Endothelial cell of umbilical vein (primary cell): Measurements from ENCODE around the gene NRXN3. TPM values are rescaled to one million over a fixed set of nuclear protein-coding genes. Genes with fewer than 3 reads are reported as not detected.

Experiments
- BruUV-seq: library from RNA; stranded (reverse); fragments of 400-500 nt; replicated peaks from 2 replicates; lab custom pipeline; 2021; lab: Mats Ljungman, UMichigan
- CTCF ChIA-PET: fragments of 300-600, 350-600 bp; sonication (Branson Sonifier 250); formaldehyde crosslinking; loops from one replicate; lab custom pipeline; 2021; ENCODE audit warnings: antibody characterized with exemption, inconsistent platforms; lab: Charles Lee
- POLR2A ChIA-PET: fragments of 300-600, 350-600 bp; sonication (Branson Sonifier 250); formaldehyde crosslinking; loops from one replicate; lab custom pipeline; 2021; ENCODE audit warnings: antibody characterized with exemption, inconsistent platforms; lab: Charles Lee
- DNase-seq: peaks from one replicate; pipeline ENCODE4 v3.0.0-alpha.2; 2011; ENCODE audit warnings: low read depth, low spot score
- FAIRE-seq: peaks from 2 replicates; lab custom pipeline; 2011; peaks lifted over from hg19 to GRCh38; lab: Jason Lieb, UNC
- H2AFZ ChIP-seq: 2 replicates; pipeline ENCODE4 v1.6.0; 2012; ENCODE audit warnings: low read depth, low read length, control low read depth, inconsistent platforms
- H3K27ac ChIP-seq: 2 replicates; pipeline ENCODE4 v1.5.1; 2011; ENCODE audit warnings: low read depth, mild to moderate bottlenecking, control low read depth, low read length, moderate library complexity; ENCODE audit not compliant: insufficient read depth
- H3K27me3 ChIP-seq, 2 experiments: 2 replicates each; pipeline versions ENCODE4 v1.6.0 to v1.6.1; 2011; ENCODE audit warnings: low read length in 2 of 2, mixed read lengths in 1 of 2; ENCODE audit not compliant: control insufficient read depth in 2 of 2, insufficient read depth in 2 of 2
- H3K36me3 ChIP-seq, 2 experiments: 2 replicates in 1 of 2; 3 replicates in 1 of 2; pipeline ENCODE4 v1.5.1; 2011; ENCODE audit warnings: low read length in 2 of 2, mild to moderate bottlenecking in 1 of 2, moderate library complexity in 1 of 2; ENCODE audit not compliant: control insufficient read depth in 2 of 2, insufficient read depth in 2 of 2; ENCODE audit errors: extremely low read depth in 1 of 2
- H3K4me1 ChIP-seq: 3 replicates; pipeline ENCODE4 v1.5.1; 2011; ENCODE audit warnings: mild to moderate bottlenecking, low read length; ENCODE audit not compliant: control insufficient read depth, insufficient read depth; ENCODE audit errors: extremely low read depth
- H3K4me2 ChIP-seq: 2 replicates; pipeline ENCODE4 v1.6.1; 2011; ENCODE audit warnings: low read length, control low read depth, mixed read lengths; ENCODE audit not compliant: insufficient read depth
- H3K4me3 ChIP-seq, 3 experiments: fragments of 200-600 bp in 1 of 3; sonication (generic), shearing (Covaris generic) in 1 of 3; replicated peaks in 1 of 3; 2 replicates each; pipeline ENCODE4 v1.5.1; 2011 to 2016; ENCODE audit warnings: control low read depth in 3 of 3, low read length in 3 of 3, mild to moderate bottlenecking in 2 of 3, inconsistent platforms in 1 of 3, low read depth in 1 of 3, moderate library complexity in 1 of 3; ENCODE audit not compliant: insufficient read depth in 1 of 3
- H3K79me2 ChIP-seq: 2 replicates; pipeline ENCODE4 v1.6.0; 2012; ENCODE audit warnings: low read length, inconsistent platforms; ENCODE audit not compliant: control insufficient read depth, insufficient read depth
- H3K9ac ChIP-seq: replicated peaks from 2 replicates; pipeline ENCODE3; 2011; ENCODE audit warnings: low read length, control low read depth; ENCODE audit not compliant: insufficient read depth; ENCODE audit errors: extremely low read depth
- H3K9me1 ChIP-seq: replicated peaks from 3 replicates; pipeline ENCODE4 v1.6.0; 2011; ENCODE audit warnings: mild to moderate bottlenecking, low read length; ENCODE audit not compliant: control insufficient read depth, insufficient read depth; ENCODE audit errors: extremely low read depth
- H3K9me3 ChIP-seq: replicated peaks from 2 replicates; pipeline ENCODE4 v1.5.1; 2012; ENCODE audit warnings: low read length, inconsistent platforms; ENCODE audit not compliant: control insufficient read depth, insufficient read depth
- H4K20me1 ChIP-seq: replicated peaks from 2 replicates; pipeline ENCODE3; 2011; ENCODE audit warnings: mild to moderate bottlenecking, low read length; ENCODE audit not compliant: control insufficient read depth, insufficient read depth; ENCODE audit errors: extremely low read depth
- CTCF ChIP-seq, 2 donors: IDR thresholded peaks; 1 replicate in 1 of 2; 2 replicates in 1 of 2; pipeline ENCODE4 v1.5.1; 2011; ENCODE audit warnings: low read length in 2 of 2, mild to moderate bottlenecking in 2 of 2, moderate library complexity in 2 of 2, control low read depth in 1 of 2, inconsistent platforms in 1 of 2, low read depth in 1 of 2; ENCODE audit not compliant: insufficient read depth in 1 of 2; ENCODE audit errors: extremely low read depth in 1 of 2
- EZH2 ChIP-seq: IDR thresholded peaks from 2 replicates; pipeline ENCODE4 v1.6.1; 2012; ENCODE audit warnings: borderline replicate concordance, low read depth, mild to moderate bottlenecking, moderate library complexity, low read length, inconsistent platforms; ENCODE audit not compliant: severe bottlenecking
- FOS ChIP-seq: IDR thresholded peaks from 2 replicates; pipeline ENCODE4 v1.6.1; 2011; ENCODE audit warnings: mild to moderate bottlenecking, low read length, moderate library complexity, borderline replicate concordance; ENCODE audit not compliant: insufficient read depth
- GATA2 ChIP-seq: IDR thresholded peaks from 2 replicates; pipeline ENCODE4 v1.7.0; 2011; ENCODE audit warnings: low read depth, mild to moderate bottlenecking, moderate library complexity, mixed read lengths, low read length; ENCODE audit not compliant: insufficient read length, insufficient read depth
- JUN ChIP-seq: IDR thresholded peaks from 2 replicates; pipeline ENCODE4 v1.6.1; 2011; ENCODE audit warnings: borderline replicate concordance, low read depth; ENCODE audit not compliant: insufficient read length, insufficient read depth
- MAX ChIP-seq: IDR thresholded peaks from 2 replicates; pipeline ENCODE4 v1.6.1; 2011; ENCODE audit not compliant: insufficient read depth, insufficient read length
- MYC ChIP-seq: IDR thresholded peaks from one replicate; pipeline ENCODE4 v1.6.1; 2011; ENCODE audit warnings: mild to moderate bottlenecking, low read depth, low read length
- POLR2A ChIP-seq: IDR thresholded peaks from 2 replicates; pipeline ENCODE4 v1.6.1; 2012; ENCODE audit warnings: low read depth, mild to moderate bottlenecking, control low read depth, low read length
- POLR2AphosphoS5 ChIP-seq: IDR thresholded peaks from 2 replicates; pipeline ENCODE4 v1.6.1; 2012; ENCODE audit warnings: low read depth, mild to moderate bottlenecking, control low read depth, low read length, moderate library complexity; ENCODE audit not compliant: insufficient read depth
- dilution Hi-C: fragments of 300-500 bp; cut with MboI; formaldehyde crosslinking; loops from one replicate; pipeline ENCODE4 v1.15.0; 2019; ENCODE audit warnings: low sequenced_read_pairs; ENCODE audit not compliant: extremely low pct_ligation_motif_present
- intact Hi-C: fragments of 100-400 bp; cut with micrococcal nuclease; formaldehyde crosslinking; loops from one replicate; pipeline ENCODE4 v1.10.0; 2022
- polyA plus RNA-seq, 4 experiments: library from polyadenylated mRNA; depleted of rRNA in 3 of 4; stranded (reverse) in 3 of 4; unstranded in 1 of 4; fragments of >200 nt; gene quantifications; 2 replicates each; pipeline versions ENCODE4 v1.2.1 to v1.2.3, GENCODE V29; 2011 to 2012; ENCODE audit warnings: missing spikeins in 1 of 4
- total RNA-seq: library from RNA; stranded (reverse); gene quantifications from 2 replicates; pipeline ENCODE4 v1.2.3, GENCODE V29; 2021

Gene NRXN3
- total and polyA plus RNA-seq, 2 donors (not counting 3 experiments of a cell fraction or from before 2014, with no cell fraction given), result 0.72 to 4.2 TPM

DNA sequence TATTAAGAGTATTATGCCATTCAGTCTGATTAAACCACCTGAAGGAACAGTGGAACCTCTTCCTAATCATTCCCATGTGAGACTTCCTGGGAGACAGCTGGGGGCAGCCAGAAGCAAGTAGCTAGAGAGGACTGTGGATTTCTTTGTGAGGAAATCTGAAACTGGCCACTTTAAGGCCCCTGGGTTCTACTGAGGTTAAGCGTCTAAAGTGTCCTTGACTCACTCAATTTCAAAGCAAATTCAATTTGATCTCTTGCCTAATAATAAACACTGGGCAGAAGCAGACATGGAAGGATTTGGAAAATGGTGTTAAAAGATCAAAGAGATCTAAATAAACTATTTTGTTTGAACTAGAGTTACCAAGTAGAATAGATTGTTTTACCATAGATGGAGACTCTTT lies 909.9 kb downstream of the NRXN3 start:
- Histone ChIP-seq H3K9me1 (no peaks in the 10 kb centered on the region), H4K20me1 (no peaks in the 10 kb centered on the region), H3K4me2 (no peak overlapping the region), H3K79me2 (no peaks in the 10 kb centered on the region), H2AFZ (no peak overlapping the region), H3K27ac (no peak overlapping the region), H3K9me3 (no peaks in the 10 kb centered on the region), H3K9ac (no peak overlapping the region), H3K4me3 (no peak overlapping the region), H3K27me3 (no peaks in the 10 kb centered on the region), H3K36me3 (no peaks in the 10 kb centered on the region), H3K4me1 (no peaks in the 10 kb centered on the region)
- POLR2A ChIA-PET, result no interaction called here
- TF ChIP-seq GATA2 (no peak), JUN (no peak), MYC (no peak), POLR2A (no peak), MAX (no peak), POLR2AphosphoS5 (no peak), CTCF (IDR thresholded peaks at IDR 0.05; ENCODE audit: extremely low read depth in 1 of 2, insufficient read depth in 1 of 2, low read depth in 1 of 2, low read length in 2 of 2) (no peak), EZH2 (no peak), FOS (no peak)
- FAIRE-seq (no peak), DNase-seq (no peak)
- intact Hi-C loops (no loop called here), dilution Hi-C loops (no loop called here)
- CTCF ChIA-PET, result interaction anchor here (1.2 kb wide), 1 partner anchor 9 kb away, joined by 3 read pairs; no protein-coding TSS in a partner anchor
- no TSS peak for BruUV-seq
